Astrocyte (in vitro differentiated cells and primary cell): ENCODE results near the gene RALGAPB. TPM values are rescaled to one million over a fixed set of nuclear protein-coding genes. Genes with fewer than 3 reads are reported as not detected.

Experiments
- DNase-seq: peaks from one replicate; pipeline ENCODE4 v3.0.0-alpha.2; 2010; ENCODE audit warnings: low read depth
- FAIRE-seq: peaks from 2 replicates; lab custom pipeline; 2011; peaks lifted over from hg19 to GRCh38; lab: Jason Lieb, UNC
- H2AFZ ChIP-seq: 2 replicates; pipeline ENCODE4 v1.6.0; 2012; ENCODE audit warnings: low read depth, low read length, inconsistent platforms
- H3K27ac ChIP-seq: 2 replicates; pipeline ENCODE4 v1.5.1; 2011; ENCODE audit warnings: low read depth, low read length, inconsistent platforms
- H3K27me3 ChIP-seq: 2 replicates; pipeline ENCODE4 v1.6.0; 2011; ENCODE audit warnings: low read length, inconsistent platforms; ENCODE audit not compliant: insufficient read depth
- H3K36me3 ChIP-seq: 2 replicates; pipeline ENCODE4 v1.5.1; 2011; ENCODE audit warnings: low read length, inconsistent platforms; ENCODE audit not compliant: insufficient read depth
- H3K4me1 ChIP-seq: 2 replicates; pipeline ENCODE4 v1.5.1; 2011; ENCODE audit warnings: low read length, inconsistent platforms; ENCODE audit not compliant: insufficient read depth
- H3K4me2 ChIP-seq: 2 replicates; pipeline ENCODE4 v1.6.0; 2012; ENCODE audit warnings: low read length, inconsistent platforms
- H3K4me3 ChIP-seq: 2 replicates; pipeline ENCODE4 v1.5.1; 2011; ENCODE audit warnings: low read depth, mild to moderate bottlenecking, low read length, inconsistent platforms; ENCODE audit not compliant: insufficient read depth
- H3K79me2 ChIP-seq: 2 replicates; pipeline ENCODE4 v1.6.0; 2012; ENCODE audit warnings: mild to moderate bottlenecking, low read length, inconsistent platforms; ENCODE audit not compliant: insufficient read depth
- H3K9ac ChIP-seq: 2 replicates; pipeline ENCODE4 v1.6.0; 2012; ENCODE audit warnings: mild to moderate bottlenecking, low read length, inconsistent platforms
- H3K9me3 ChIP-seq: 2 replicates; pipeline ENCODE4 v1.5.1; 2012; ENCODE audit warnings: low read depth, mild to moderate bottlenecking, low read length, inconsistent platforms; ENCODE audit not compliant: insufficient read depth
- H4K20me1 ChIP-seq: 2 replicates; pipeline ENCODE4 v1.6.0; 2012; ENCODE audit warnings: low read length, inconsistent platforms; ENCODE audit not compliant: insufficient read depth
- H3K27ac Mint-ChIP-seq: one replicate; pipeline ENCODE4 v1.8.0; 2021; ENCODE audit warnings: mild to moderate bottlenecking, mixed read lengths; ENCODE audit not compliant: unreplicated experiment
- H3K27me3 Mint-ChIP-seq: one replicate; pipeline ENCODE4 v1.8.0; 2021; ENCODE audit warnings: low read depth, mixed read lengths; ENCODE audit not compliant: unreplicated experiment
- H3K36me3 Mint-ChIP-seq: one replicate; pipeline ENCODE4 v1.8.0; 2021; ENCODE audit warnings: low read depth, mixed read lengths; ENCODE audit not compliant: unreplicated experiment
- H3K4me1 Mint-ChIP-seq: one replicate; pipeline ENCODE4 v1.8.0; 2021; ENCODE audit warnings: low read depth, mixed read lengths; ENCODE audit not compliant: unreplicated experiment
- H3K4me3 Mint-ChIP-seq: one replicate; pipeline ENCODE4 v1.8.0; 2021; ENCODE audit warnings: mild to moderate bottlenecking, moderate library complexity, mixed read lengths; ENCODE audit not compliant: unreplicated experiment
- H3K9me3 Mint-ChIP-seq: one replicate; pipeline ENCODE4 v1.8.0; 2021; ENCODE audit warnings: mild to moderate bottlenecking, mixed read lengths; ENCODE audit not compliant: unreplicated experiment
- EZH2 ChIP-seq: IDR thresholded peaks from 2 replicates; pipeline ENCODE4 v1.6.1; 2012; ENCODE audit warnings: mild to moderate bottlenecking, low read length, inconsistent platforms; ENCODE audit not compliant: insufficient read depth
- total RNA-seq: library from RNA; stranded (reverse); gene quantifications from 2 replicates; pipeline ENCODE4 v1.2.1, GENCODE V29; 2021
- TF ChIP-seq, protein P1 (sequence below): IDR thresholded peaks from 2 replicates; pipeline ENCODE4 v1.5.1; 2011; ENCODE audit warnings: low read depth, mild to moderate bottlenecking, inconsistent platforms, low read length, moderate library complexity; ENCODE audit not compliant: insufficient read depth

RALGAPB gene
- total RNA-seq, 1 donor from 2014 or later = 40.2 TPM

DNA sequence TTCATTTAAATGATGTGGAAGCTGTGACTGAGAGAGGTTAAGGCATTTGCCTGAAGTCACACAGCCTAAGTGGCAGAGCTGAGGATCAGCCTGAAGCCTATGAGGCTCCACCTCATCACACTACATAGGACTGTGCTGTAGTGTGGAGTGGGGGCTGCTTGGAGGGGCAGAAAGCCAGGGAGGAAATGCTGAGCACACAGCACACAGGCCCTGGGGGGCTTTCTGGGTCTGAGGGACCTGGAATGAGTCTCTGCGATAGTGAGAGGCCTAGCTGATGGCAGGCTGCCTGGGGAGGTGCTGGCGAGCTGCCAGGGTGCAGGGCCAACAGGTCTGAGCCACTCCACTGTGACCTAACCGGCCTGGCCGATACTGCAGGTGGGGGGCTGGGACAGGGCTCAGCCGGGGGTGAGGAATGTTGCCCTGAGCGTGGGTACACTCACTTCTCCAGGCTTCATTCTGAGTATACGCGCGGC lies 126.8 kb downstream of the RALGAPB start:
- H3K79me2 ChIP-seq = no peaks in the 10 kb centered on the region
- H3K9me3 ChIP-seq = no peaks in the 10 kb centered on the region
- Mint-ChIP-seq H3K4me1 (no peaks in the 10 kb centered on the region), H3K36me3 (no peaks in the 10 kb centered on the region), H3K9me3 (no peaks in the 10 kb centered on the region), H3K27me3 (peaks cover 13% of the 10 kb centered on the region), H3K27ac (no peak overlapping the region), H3K4me3 (no peak overlapping the region)
- peaks cover 11% of the 10 kb centered on the region for H3K4me1 ChIP-seq
- peaks cover 15% of the 10 kb centered on the region for H3K27me3 ChIP-seq
- no peak for FAIRE-seq
- no peaks in the 10 kb centered on the region for H3K36me3 ChIP-seq
- no peak overlapping the region for H2AFZ ChIP-seq
- no peak for DNase-seq
- peak overlapping the region; percentile 12 for H3K4me2 ChIP-seq
- no peak overlapping the region for H3K9ac ChIP-seq
- no peak overlapping the region for H3K27ac ChIP-seq
- no peaks in the 10 kb centered on the region for H4K20me1 ChIP-seq
- TF ChIP-seq, protein P1, sequence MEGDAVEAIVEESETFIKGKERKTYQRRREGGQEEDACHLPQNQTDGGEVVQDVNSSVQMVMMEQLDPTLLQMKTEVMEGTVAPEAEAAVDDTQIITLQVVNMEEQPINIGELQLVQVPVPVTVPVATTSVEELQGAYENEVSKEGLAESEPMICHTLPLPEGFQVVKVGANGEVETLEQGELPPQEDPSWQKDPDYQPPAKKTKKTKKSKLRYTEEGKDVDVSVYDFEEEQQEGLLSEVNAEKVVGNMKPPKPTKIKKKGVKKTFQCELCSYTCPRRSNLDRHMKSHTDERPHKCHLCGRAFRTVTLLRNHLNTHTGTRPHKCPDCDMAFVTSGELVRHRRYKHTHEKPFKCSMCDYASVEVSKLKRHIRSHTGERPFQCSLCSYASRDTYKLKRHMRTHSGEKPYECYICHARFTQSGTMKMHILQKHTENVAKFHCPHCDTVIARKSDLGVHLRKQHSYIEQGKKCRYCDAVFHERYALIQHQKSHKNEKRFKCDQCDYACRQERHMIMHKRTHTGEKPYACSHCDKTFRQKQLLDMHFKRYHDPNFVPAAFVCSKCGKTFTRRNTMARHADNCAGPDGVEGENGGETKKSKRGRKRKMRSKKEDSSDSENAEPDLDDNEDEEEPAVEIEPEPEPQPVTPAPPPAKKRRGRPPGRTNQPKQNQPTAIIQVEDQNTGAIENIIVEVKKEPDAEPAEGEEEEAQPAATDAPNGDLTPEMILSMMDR = no peak
- no peak for TF ChIP-seq EZH2
- no peak overlapping the region for H3K4me3 ChIP-seq

DNA sequence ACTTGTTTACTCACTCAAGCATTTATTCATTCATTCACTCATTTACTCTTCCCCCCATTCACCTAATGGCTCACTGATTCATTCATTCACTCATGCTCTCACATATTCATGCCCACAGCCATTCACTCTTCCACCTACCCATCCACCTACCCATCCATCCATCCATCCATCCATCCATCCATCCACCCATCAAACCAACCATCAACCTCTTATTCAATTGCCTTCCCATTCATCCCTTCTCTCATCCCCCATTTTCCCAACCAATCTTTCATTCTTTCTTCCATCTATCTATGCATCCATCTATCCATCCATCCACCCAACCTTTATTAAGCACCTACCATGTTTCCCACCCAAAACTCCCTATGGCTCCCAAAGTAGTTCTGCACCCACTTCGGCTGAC lies 127.4 kb downstream of the RALGAPB start:
- H2AFZ ChIP-seq = no peak overlapping the region
- no peak overlapping the region for H3K27ac Mint-ChIP-seq
- FAIRE-seq = no peak

DNA sequence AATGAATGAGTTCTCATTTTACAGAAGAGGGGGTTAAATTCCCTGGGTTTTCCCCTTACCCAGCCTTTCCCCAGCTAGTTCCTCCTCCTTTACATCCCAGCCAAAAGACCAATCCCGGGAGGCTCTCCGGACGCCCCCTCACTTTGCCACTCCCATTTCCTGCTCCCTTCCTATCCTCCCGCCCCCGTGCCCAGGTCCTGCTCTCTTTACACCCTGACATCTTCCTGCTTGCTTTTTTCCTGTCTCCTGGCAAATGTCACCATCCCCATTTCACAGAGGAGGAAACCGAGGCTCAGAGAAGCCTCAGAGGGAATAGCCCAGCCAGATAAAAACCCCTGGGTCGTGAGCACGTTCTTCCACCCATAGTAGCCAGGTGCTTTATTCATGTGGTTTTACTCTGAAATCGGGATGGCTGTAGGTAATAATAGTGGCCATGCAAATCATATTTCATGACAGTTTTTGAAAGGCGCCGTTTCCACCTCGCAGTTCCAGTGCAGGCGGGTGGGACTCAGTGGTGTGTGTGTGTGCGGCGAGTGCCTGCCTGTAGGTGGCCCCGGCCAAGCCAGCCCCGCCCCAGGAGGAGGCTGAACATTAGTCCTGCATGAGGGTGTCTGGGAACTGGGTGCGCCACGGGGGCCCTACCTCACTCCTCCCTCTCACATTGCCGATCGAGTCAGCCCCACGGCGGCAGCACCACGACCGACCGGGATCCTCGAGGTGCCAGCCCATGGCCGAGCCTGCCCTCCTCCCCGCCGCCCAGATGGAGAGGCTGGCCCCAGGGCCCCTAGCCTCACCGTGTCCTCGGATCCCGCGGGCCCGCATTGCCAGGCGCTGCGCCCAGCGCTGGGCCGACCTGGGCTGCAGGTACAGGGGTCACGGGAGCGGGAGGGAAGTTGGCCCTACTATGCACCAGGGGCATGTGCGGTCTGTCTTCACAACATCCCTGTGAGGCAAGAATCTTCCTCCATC lies 128.9 kb downstream of the RALGAPB start, which contains the start of gene ARHGAP40:
ARHGAP40 (plus strand) TSS at position 594 of the 969 bp plus-strand sequence.
- H3K27ac Mint-ChIP-seq = no peak within 1 kb of the TSS
- no peak within 1 kb of the TSS for H3K9ac ChIP-seq
- no peaks in the 10 kb centered on the region for H3K36me3 ChIP-seq
- peak within 1 kb of the TSS; percentile 83 for H3K4me2 ChIP-seq
- no peaks in the 10 kb centered on the region for H4K20me1 ChIP-seq
- H3K4me3 ChIP-seq = no peak within 1 kb of the TSS
- peaks cover 7% of the 10 kb centered on the region for H3K4me1 Mint-ChIP-seq
- H3K27me3 Mint-ChIP-seq = peaks cover 13% of the 10 kb centered on the region
- H3K79me2 ChIP-seq = no peaks in the 10 kb centered on the region
- TF ChIP-seq EZH2 = peak; percentile 50
- TF ChIP-seq, protein P1 = peak; percentile 5
- H3K27ac ChIP-seq = no peak within 1 kb of the TSS
- no peaks in the 10 kb centered on the region for H3K9me3 ChIP-seq
- no peaks in the 10 kb centered on the region for H3K36me3 Mint-ChIP-seq
- no peak within 1 kb of the TSS for H3K4me3 Mint-ChIP-seq
- peaks cover 16% of the 10 kb centered on the region for H3K27me3 ChIP-seq
- DNase-seq (peak; percentile 29), FAIRE-seq (no peak)
- peak within 1 kb of the TSS; percentile 75 for H2AFZ ChIP-seq
- peaks cover 11% of the 10 kb centered on the region for H3K4me1 ChIP-seq
- H3K9me3 Mint-ChIP-seq = no peaks in the 10 kb centered on the region

More for the DNA sequence above, 127.4 kb downstream of the RALGAPB start:
- H3K4me1 Mint-ChIP-seq = peaks cover 5% of the 10 kb centered on the region
- Histone ChIP-seq H3K79me2 (no peaks in the 10 kb centered on the region), H3K27ac (no peak overlapping the region), H3K27me3 (peaks cover 15% of the 10 kb centered on the region), H3K4me2 (no peak overlapping the region), H3K36me3 (no peaks in the 10 kb centered on the region), H3K9ac (no peak overlapping the region), H3K4me1 (peaks cover 11% of the 10 kb centered on the region), H3K9me3 (no peaks in the 10 kb centered on the region), H3K4me3 (no peak overlapping the region), H4K20me1 (no peaks in the 10 kb centered on the region)
- no peak for DNase-seq
- TF ChIP-seq EZH2 = no peak
- H3K4me3 Mint-ChIP-seq = no peak overlapping the region
- no peaks in the 10 kb centered on the region for H3K9me3 Mint-ChIP-seq
- H3K27me3 Mint-ChIP-seq = peaks cover 13% of the 10 kb centered on the region
- H3K36me3 Mint-ChIP-seq = no peaks in the 10 kb centered on the region
